Stimulated activated CD8-positive, alpha-beta memory T cell treated with anti-CD3 and anti-CD28 coated beads, Interleukin-15, amount 100 ng/mL, for 4 hours (primary cell): ENCODE data around the gene SLC31A2.

Experiments used
- DNase-seq, 2 donors: peaks; one replicate each; pipeline ENCODE4 v3.0.0-alpha.2; 2020; ENCODE audit warnings: low read depth in 2 of 2

Gene SLC31A2

GRCh38 chr9:113186137-113186755 is 35.4 kb downstream of the SLC31A2 start:
- DNase-seq = no peak

DNA sequence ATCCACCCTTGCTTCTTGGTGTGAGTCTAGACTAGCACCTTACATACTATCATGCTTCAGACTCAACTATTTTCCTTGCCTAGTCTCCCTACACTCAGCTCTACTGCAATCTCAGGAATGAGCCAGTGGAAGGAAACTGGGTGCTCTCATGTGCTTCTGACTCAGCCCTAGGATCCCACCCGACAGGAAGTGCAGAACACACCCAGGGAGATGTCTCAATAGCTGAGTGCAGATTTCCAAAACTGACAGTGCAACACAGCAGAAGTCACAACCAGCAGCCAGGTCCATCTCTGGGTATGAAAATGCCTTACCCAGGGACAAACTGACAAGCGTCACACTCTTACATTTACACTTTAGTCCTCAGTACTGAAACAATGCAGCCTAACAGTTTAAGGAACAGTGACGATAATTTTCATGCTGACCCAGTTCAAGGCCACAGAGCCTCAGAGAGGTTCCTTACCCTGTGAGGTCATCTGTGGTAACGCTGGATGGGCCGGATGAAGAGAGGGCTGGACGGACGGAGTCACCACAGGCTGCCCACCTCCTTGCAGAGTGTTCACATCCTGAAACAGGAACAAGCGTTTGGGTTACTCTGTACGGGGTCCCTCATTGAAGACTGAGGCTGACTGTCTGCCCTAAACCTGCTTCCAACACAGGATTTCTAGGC is 37.3 kb downstream of the SLC31A2 start:
- no peak for DNase-seq

DNA sequence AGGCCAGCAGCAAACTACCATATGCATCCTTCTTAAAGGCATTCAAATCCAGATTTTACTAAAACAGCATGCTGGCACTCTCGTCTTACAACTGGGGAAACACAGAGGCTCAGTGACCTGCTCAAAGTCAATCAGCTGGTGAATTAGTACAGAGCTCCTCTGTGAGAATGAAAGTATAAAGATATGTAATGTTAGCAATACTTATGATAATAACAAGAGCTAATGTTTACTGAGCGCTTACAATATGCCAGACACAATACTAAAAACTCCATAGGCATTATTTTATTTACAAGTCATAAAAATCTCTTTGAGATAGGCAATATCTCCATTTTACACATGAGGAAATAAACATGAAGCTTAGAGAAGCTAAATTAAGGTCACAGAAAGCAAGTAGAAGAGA is 41.6 kb downstream of the SLC31A2 start:
- no peak for DNase-seq

DNA sequence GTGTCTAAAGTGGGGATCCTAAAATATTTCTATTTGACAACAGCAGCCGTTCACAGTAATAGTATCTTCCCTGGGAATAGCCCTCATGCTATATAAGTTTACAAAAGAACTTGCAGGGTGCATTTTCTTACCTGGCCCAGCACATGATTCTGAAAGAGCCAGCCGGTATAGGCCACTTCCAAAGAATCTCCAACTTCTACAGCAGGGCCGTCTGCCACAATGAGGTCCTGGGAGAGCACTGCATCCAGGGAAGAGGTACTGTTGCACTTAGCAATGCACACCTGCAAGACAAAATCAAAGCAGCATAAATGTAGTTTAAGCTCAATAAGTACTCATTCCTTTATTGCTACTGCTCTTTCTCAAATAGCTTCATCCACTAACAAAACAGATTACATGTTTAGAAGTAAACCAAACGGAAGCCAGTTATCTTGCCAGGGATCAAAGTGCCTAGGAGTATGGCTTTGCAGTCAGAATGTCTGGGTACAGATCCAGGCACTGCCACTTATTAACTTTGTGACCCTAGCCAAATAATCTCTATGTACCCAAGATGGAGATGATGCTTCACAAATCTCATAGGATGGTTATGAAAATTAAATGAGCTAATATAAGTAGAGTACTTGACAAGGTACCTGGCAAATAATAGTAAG is 49.0 kb downstream of the SLC31A2 start:
- no peak for DNase-seq

DNA sequence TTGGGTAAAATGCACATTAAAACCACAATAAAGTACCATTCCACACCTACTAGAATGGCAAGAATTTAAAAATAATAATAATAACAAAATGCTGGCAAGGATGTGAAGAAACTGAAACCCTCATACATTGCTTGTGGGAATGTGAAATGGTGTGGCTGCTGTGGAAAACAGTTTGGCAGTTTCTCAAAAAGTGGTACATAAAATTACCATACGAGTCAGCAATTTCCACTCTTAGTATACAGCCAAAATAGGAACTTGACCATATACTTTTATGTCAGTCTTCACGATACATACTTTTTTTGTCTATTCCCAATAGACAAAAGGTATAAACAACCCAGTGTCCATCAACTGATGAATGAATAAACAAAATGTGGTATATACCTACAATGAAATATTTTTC is 54.6 kb downstream of the SLC31A2 start:
- DNase-seq = no peak

- DNase-seq = no peak
Measured at GRCh38 chr9:113205861-113206260, 55.1 kb downstream of the SLC31A2 start.

GRCh38 chr9:113210815-113211214 is 60.0 kb downstream of the SLC31A2 start:
- no peak for DNase-seq
